Endodermal cell (in vitro differentiated cells): ENCODE results near the gene S100P. TPM values are rescaled to one million over a fixed set of nuclear protein-coding genes. Genes with fewer than 3 reads are reported as not detected.
A peak's percentile ranks its signal among the peaks of the same experiment; 100 is the strongest.
"Not testable (repeated sequence)": the region's sequence is repeated elsewhere in the genome, so short reads cannot be mapped to it uniquely, and the experiment has no call there.

ENCODE experiments used
- DNase-seq: peaks from one replicate; pipeline ENCODE4 v3.0.0-alpha.2; 2017
- H3K27ac ChIP-seq: 2 replicates; pipeline ENCODE4 v1.5.1; 2013; ENCODE audit warnings: mild to moderate bottlenecking, low read depth, low read length, moderate library complexity
- H3K27me3 ChIP-seq: 2 replicates; pipeline ENCODE4 v1.6.1; 2013; ENCODE audit warnings: mild to moderate bottlenecking, low read length, moderate library complexity; ENCODE audit not compliant: insufficient read depth, control insufficient read depth, poor library complexity, severe bottlenecking
- H3K36me3 ChIP-seq: 2 replicates; pipeline ENCODE4 v1.7.0; 2013; ENCODE audit warnings: mild to moderate bottlenecking, low read length, moderate library complexity; ENCODE audit not compliant: control insufficient read depth, insufficient read depth
- H3K4me1 ChIP-seq: one replicate; pipeline ENCODE4 v1.7.0; 2013; ENCODE audit warnings: low read length; ENCODE audit not compliant: control insufficient read depth, insufficient read depth
- H3K4me3 ChIP-seq: 2 replicates; pipeline ENCODE4 v1.5.1; 2013; ENCODE audit warnings: mild to moderate bottlenecking, low read length, moderate library complexity
- H3K9ac ChIP-seq: 2 replicates; pipeline ENCODE4 v1.6.1; 2013; ENCODE audit warnings: mild to moderate bottlenecking, low read length, moderate library complexity; ENCODE audit not compliant: poor library complexity, severe bottlenecking; ENCODE audit errors: extremely low read depth
- H3K9me3 ChIP-seq: 2 replicates; pipeline ENCODE4 v1.6.1; 2013; ENCODE audit warnings: mild to moderate bottlenecking, low read length, moderate library complexity; ENCODE audit not compliant: control insufficient read depth
- H3K27ac Mint-ChIP-seq: 2 replicates; pipeline ENCODE4 v1.8.0; 2020; ENCODE audit warnings: mixed read lengths
- H3K27me3 Mint-ChIP-seq: 2 replicates; pipeline ENCODE4 v1.8.0; 2021; ENCODE audit warnings: mild to moderate bottlenecking, mixed read lengths; ENCODE audit not compliant: insufficient read depth
- H3K36me3 Mint-ChIP-seq: 2 replicates; pipeline ENCODE4 v1.8.0; 2020; ENCODE audit warnings: low read depth, mixed read lengths
- H3K4me1 Mint-ChIP-seq: 2 replicates; pipeline ENCODE4 v1.8.0; 2020; ENCODE audit warnings: mixed read lengths
- H3K4me3 Mint-ChIP-seq: 2 replicates; pipeline ENCODE4 v1.8.0; 2020; ENCODE audit warnings: mild to moderate bottlenecking, moderate library complexity, mixed read lengths
- H3K9me3 Mint-ChIP-seq: 2 replicates; pipeline ENCODE4 v1.8.0; 2020; ENCODE audit warnings: mild to moderate bottlenecking, mixed read lengths
- WGBS, 2 experiments: methylation state at CpG; one replicate each; pipeline versions ENCODE4 v1.1.5 to v1.1.7; 2013; ENCODE audit warnings: missing lambda C conversion rate in 2 of 2, mixed read lengths in 1 of 2; ENCODE audit not compliant: insufficient coverage in 1 of 2, insufficient read length in 1 of 2; 5-methylcytosine and 5-hydroxymethylcytosine counted together
- total RNA-seq, 2 donors: library from RNA; stranded (reverse); fragmentation: NEBNext Ultra II Directional in 1 of 2; extraction: Animal tissue kit (Norgen Biotek cat#: 25700) in 1 of 2; gene quantifications; 2 replicates in 1 of 2; 3 replicates in 1 of 2; pipeline ENCODE4 v1.2.1, GENCODE V29; 2021
- TF ChIP-seq, protein P1 (sequence below): fragments of 200-600 bp; sonication (generic); conservative IDR thresholded peaks from 2 replicates; pipeline ENCODE4 v1.5.0; 2021; ENCODE audit warnings: antibody characterized with exemption, mild to moderate bottlenecking

The S100P gene
- total RNA-seq, 2 donors from 2014 or later = not detected

DNA sequence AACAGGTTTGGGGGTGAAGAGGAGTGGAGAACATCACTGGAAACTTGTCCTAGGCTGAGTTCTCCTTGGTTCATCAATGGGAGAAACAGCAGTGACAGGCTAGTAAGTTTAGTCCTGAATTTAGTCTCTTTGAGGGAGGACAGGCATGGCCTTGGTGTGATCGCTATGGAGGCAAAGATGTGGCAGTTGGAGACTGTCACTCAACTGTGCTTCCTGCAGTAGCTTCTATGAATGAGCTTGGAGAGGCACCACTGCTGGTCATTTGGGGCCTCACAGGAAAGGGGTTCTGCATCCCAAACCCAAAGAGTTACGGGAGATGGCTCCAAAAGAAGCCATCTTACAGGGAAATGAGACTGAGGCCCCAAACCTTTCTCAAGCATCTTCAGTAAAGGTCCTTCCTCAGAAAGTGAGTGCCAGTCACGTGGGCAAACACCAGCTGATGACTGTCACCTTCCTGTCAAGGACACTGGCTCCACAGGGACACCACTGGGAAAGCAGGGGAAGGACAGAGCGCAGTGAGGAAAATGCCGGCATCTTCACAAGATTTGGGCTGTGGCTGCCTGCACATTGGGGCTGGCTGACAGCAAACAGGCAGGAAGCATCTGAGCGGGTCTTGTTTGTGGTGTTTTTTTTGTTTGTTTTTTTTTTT is 46.0 kb upstream of the S100P start:
- Histone ChIP-seq H3K4me1 (peaks cover 3% of the 10 kb centered on the region), H3K36me3 (peaks cover 11% of the 10 kb centered on the region), H3K27me3 (no peaks in the 10 kb centered on the region), H3K9me3 (no peaks in the 10 kb centered on the region), H3K27ac (no peak overlapping the region), H3K9ac (no peak overlapping the region), H3K4me3 (no peak overlapping the region)
- peak; percentile 56 for DNase-seq
- H3K27me3 Mint-ChIP-seq = no peaks in the 10 kb centered on the region
- TF ChIP-seq, protein P1, sequence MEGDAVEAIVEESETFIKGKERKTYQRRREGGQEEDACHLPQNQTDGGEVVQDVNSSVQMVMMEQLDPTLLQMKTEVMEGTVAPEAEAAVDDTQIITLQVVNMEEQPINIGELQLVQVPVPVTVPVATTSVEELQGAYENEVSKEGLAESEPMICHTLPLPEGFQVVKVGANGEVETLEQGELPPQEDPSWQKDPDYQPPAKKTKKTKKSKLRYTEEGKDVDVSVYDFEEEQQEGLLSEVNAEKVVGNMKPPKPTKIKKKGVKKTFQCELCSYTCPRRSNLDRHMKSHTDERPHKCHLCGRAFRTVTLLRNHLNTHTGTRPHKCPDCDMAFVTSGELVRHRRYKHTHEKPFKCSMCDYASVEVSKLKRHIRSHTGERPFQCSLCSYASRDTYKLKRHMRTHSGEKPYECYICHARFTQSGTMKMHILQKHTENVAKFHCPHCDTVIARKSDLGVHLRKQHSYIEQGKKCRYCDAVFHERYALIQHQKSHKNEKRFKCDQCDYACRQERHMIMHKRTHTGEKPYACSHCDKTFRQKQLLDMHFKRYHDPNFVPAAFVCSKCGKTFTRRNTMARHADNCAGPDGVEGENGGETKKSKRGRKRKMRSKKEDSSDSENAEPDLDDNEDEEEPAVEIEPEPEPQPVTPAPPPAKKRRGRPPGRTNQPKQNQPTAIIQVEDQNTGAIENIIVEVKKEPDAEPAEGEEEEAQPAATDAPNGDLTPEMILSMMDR = no peak
- peaks cover 6% of the 10 kb centered on the region for H3K4me1 Mint-ChIP-seq
- 66 to 76% methylated on average over 2 to 6 of the region's 6 CpGs for WGBS, 2 experiments
- H3K4me3 Mint-ChIP-seq = no peak overlapping the region
- H3K36me3 Mint-ChIP-seq = peaks cover 2% of the 10 kb centered on the region
- H3K27ac Mint-ChIP-seq = no peak overlapping the region
- no peaks in the 10 kb centered on the region for H3K9me3 Mint-ChIP-seq

DNA sequence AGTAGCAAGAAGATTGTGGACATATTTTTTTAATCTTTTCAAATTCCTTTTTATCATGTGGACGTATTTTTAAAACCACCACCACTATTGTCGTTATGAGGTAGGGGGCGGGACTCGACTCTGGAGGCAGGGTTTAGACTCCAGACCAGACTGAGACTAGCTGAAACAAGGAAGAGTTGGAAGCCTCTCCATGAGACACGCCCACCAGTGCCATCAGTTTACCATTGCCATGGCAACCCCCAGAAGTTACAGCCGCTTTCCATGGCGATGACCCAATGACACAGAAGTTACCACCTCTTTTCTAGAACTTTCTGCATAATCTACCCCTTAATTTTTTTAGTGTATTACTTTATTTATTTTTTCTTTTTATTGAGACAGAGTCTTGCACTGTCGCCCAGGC is 44.5 kb upstream of the S100P start:
- Mint-ChIP-seq H3K27ac (no peak overlapping the region), H3K27me3 (no peaks in the 10 kb centered on the region), H3K36me3 (no peaks in the 10 kb centered on the region), H3K4me3 (no peak overlapping the region), H3K4me1 (no peaks in the 10 kb centered on the region), H3K9me3 (peaks cover 3% of the 10 kb centered on the region)
- Histone ChIP-seq H3K4me3 (no peak overlapping the region), H3K9me3 (no peaks in the 10 kb centered on the region), H3K36me3 (no peaks in the 10 kb centered on the region), H3K4me1 (no peaks in the 10 kb centered on the region), H3K9ac (no peak overlapping the region), H3K27ac (no peak overlapping the region), H3K27me3 (no peaks in the 10 kb centered on the region)
- TF ChIP-seq, protein P1 = no peak
- 90% methylated on average over 5 to 8 of the region's 8 CpGs for WGBS, 2 experiments
- no peak for DNase-seq

DNA sequence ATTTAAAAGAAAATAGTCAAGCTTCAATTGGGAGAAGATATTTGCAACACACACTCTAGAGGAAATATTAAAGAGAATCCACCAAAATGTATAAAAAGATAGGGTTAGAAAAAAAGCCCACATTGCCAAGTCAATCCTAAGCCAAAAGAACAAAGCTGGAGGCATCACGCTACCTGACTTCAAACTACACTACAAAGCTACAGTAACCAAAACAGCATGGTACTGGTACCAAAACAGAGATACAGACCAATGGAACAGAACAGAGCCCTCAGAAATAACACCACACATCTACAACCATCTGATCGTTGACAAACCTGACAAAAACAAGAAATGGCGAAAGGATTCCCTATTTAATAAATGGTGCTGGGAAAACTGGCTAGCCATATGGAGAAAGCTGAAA is 39.5 kb upstream of the S100P start:
- not testable (repeated sequence) for H3K27me3 ChIP-seq, H3K27me3 Mint-ChIP-seq, H3K27ac ChIP-seq, H3K27ac Mint-ChIP-seq, H3K4me3 ChIP-seq, H3K9me3 Mint-ChIP-seq, H3K4me3 Mint-ChIP-seq, H3K9me3 ChIP-seq, H3K36me3 Mint-ChIP-seq, H3K4me1 Mint-ChIP-seq, H3K9ac ChIP-seq, H3K4me1 ChIP-seq, H3K36me3 ChIP-seq, DNase-seq
- WGBS, 2 experiments = no CpG with 5 or more reads among the region's 3 CpGs

DNA sequence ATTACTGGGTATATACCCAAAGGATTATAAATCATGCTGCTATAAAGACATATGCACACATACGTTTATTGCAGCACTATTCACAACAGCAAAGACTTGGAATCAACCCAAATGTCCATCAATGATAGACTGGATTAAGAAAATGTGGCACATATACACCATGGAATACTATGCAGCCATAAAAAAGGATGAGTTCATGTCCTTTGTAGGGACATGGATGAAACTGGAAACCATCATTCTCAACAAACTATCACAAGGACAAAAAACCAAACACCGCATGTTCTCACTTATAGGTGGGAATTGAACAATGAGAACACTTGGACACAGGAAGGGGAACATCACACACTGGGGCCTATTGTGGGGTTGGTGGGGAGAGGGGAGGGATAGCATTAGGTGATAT is 38.4 kb upstream of the S100P start:
- H3K27me3 ChIP-seq = peaks cover 15% of the 10 kb centered on the region
- H3K4me1 Mint-ChIP-seq, H3K4me3 ChIP-seq, H3K36me3 ChIP-seq, H3K9ac ChIP-seq, DNase-seq, H3K4me3 Mint-ChIP-seq, H3K9me3 ChIP-seq, H3K36me3 Mint-ChIP-seq, H3K9me3 Mint-ChIP-seq, H3K27ac Mint-ChIP-seq, H3K27ac ChIP-seq, H3K4me1 ChIP-seq: not testable (repeated sequence)
- H3K27me3 Mint-ChIP-seq = peaks cover 20% of the 10 kb centered on the region
- 86% methylated on average over 1 of the region's 2 CpGs; no CpG with 5 or more reads in 1 of the 2 experiments for WGBS, 2 experiments
